Progenitor cell of endocrine pancreas (in vitro differentiated cells): Measurements from ENCODE around the gene MTX1. TPM values are rescaled to one million over a fixed set of nuclear protein-coding genes. Genes with fewer than 3 reads are reported as not detected.
A peak's percentile ranks its signal among the peaks of the same experiment; 100 is the strongest.

ENCODE experiments used
- DNase-seq: peaks from one replicate; pipeline ENCODE4 v3.0.0; 2021; ENCODE audit warnings: low spot score; ENCODE audit not compliant: unreplicated experiment
- H3K27ac Mint-ChIP-seq: 2 replicates; pipeline ENCODE4 v1.8.0; 2021; ENCODE audit warnings: mild to moderate bottlenecking, moderate library complexity, mixed read lengths
- H3K27me3 Mint-ChIP-seq: 2 replicates; pipeline ENCODE4 v1.8.0; 2021; ENCODE audit warnings: mixed read lengths
- H3K36me3 Mint-ChIP-seq: 2 replicates; pipeline ENCODE4 v1.8.0; 2022; ENCODE audit warnings: mixed read lengths; ENCODE audit not compliant: insufficient read depth
- H3K4me1 Mint-ChIP-seq: 2 replicates; pipeline ENCODE4 v1.8.0; 2021; ENCODE audit warnings: low read depth, mixed read lengths
- H3K4me3 Mint-ChIP-seq: 2 replicates; pipeline ENCODE4 v1.8.0; 2021; ENCODE audit warnings: low read depth, mild to moderate bottlenecking, moderate library complexity, mixed read lengths
- H3K9me3 Mint-ChIP-seq: 2 replicates; pipeline ENCODE4 v1.8.0; 2021; ENCODE audit warnings: low read depth, mixed read lengths
- CTCF ChIP-seq: fragments of 200-600 bp; sonication (generic); IDR thresholded peaks from one replicate; pipeline ENCODE4 v1.5.0; 2021; ENCODE audit warnings: antibody characterized with exemption, mild to moderate bottlenecking; ENCODE audit not compliant: unreplicated experiment
- total RNA-seq: library from RNA; stranded (reverse); gene quantifications from 2 replicates; pipeline ENCODE4 v1.2.1, GENCODE V29; 2021

Gene MTX1
- total RNA-seq, 1 donor from 2014 or later: 38.7 TPM

DNA sequence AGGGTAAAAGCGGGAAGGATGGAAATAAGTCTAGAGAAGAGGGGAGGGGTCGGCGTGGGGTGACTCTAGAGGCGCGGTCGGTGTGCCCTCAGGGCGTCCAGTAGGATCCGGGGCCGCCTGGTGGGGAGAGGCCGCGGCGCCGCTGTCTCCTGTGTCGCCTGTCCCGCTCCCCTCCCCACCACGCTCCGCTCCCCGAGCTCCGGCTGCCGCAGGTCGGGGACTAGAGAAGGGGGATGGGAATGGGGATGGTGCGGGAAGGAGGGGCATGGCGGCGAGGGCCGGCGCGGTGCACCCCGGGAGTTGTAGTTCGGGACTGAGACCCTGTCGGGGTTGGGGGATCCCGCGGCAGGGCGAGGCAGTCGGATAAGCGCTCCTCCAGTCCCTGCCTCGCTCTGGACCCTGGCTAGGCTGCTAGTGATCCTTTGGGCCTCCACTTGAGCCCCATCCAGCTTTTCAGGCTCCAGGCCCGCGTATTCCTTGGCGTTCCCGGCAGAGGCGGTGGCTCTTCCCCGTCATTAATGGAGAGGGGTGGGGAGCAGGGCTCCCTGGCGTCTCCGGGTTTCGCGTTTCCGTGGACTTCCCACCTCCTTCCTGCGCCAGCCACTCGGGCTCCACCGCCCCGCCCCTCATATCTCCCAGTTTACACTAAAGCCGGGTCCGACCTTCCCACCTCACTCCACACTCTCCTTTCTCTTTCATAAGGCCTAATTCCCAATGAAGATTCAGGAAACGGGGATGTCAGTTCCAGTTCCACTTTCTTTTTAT lies 46.9 kb downstream of the MTX1 start, which contains the start of gene ENTREP3:
TSS of gene ENTREP3 (minus strand) at position 241 of the 765 bp plus-strand sequence. CDS start 606 bp downstream, outside the sequence.
- DNase-seq: peak; percentile 84
- Mint-ChIP-seq H3K4me3 (peak within 1 kb of the TSS; percentile 81), H3K4me1 (peaks cover 21% of the 10 kb centered on the region), H3K27me3 (no peaks in the 10 kb centered on the region), H3K27ac (peak within 1 kb of the TSS; percentile 86), H3K9me3 (no peaks in the 10 kb centered on the region), H3K36me3 (peaks cover 12% of the 10 kb centered on the region)
- TF ChIP-seq CTCF: peak; percentile 43

- H3K4me1 Mint-ChIP-seq: peaks cover 22% of the 10 kb centered on the region
- no peak for DNase-seq
Measured at GRCh38 chr1:155256058-155256852, 47.8 kb downstream of the MTX1 start.

DNA sequence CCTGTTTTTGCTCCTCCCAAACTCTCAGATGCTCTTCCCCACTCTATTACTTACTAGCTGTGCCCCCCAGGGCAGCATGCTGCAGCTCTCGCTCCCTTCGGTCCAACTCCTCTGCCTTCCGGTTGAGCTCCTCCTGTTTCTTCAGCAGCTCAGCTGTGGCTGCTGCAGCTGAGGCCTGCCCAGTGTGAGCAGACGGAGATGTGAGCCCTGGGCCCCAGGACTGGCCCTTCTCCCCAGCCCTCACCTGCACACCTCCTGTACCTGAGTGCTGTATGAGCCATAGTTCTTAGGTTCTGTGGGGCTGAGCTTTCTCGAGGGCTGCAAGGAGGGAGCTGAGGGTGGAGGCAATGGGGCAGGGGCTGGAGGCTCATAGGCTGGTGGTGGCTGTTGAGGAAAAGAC lies 51.8 kb downstream of the MTX1 start:
- Mint-ChIP-seq H3K4me1 (peaks cover 24% of the 10 kb centered on the region), H3K27me3 (no peaks in the 10 kb centered on the region), H3K9me3 (no peaks in the 10 kb centered on the region), H3K36me3 (peaks cover 15% of the 10 kb centered on the region), H3K27ac (peak overlapping the region; percentile 72), H3K4me3 (peak overlapping the region; percentile 94)
- TF ChIP-seq CTCF: no peak
- DNase-seq: no peak

More at GRCh38 chr1:155256058-155256852, 47.8 kb downstream of the MTX1 start:
- Mint-ChIP-seq H3K4me3 (peak overlapping the region; percentile 81), H3K27ac (peak overlapping the region; percentile 86), H3K9me3 (no peaks in the 10 kb centered on the region), H3K27me3 (no peaks in the 10 kb centered on the region), H3K36me3 (peaks cover 14% of the 10 kb centered on the region)
- TF ChIP-seq CTCF: no peak

- no peak for DNase-seq
- no peaks in the 10 kb centered on the region for H3K9me3 Mint-ChIP-seq
- H3K27me3 Mint-ChIP-seq: no peaks in the 10 kb centered on the region
- TF ChIP-seq CTCF: peak; percentile 34
- H3K4me1 Mint-ChIP-seq: peaks cover 20% of the 10 kb centered on the region
- H3K4me3 Mint-ChIP-seq: peak overlapping the region; percentile 94
- peaks cover 19% of the 10 kb centered on the region for H3K36me3 Mint-ChIP-seq
- H3K27ac Mint-ChIP-seq: peak overlapping the region; percentile 94
Measured at GRCh38 chr1:155261493-155261851, 53.0 kb downstream of the MTX1 start.
